Measurements from ENCODE around the gene CA4. TPM values are rescaled to one million over a fixed set of nuclear protein-coding genes. Genes with fewer than 3 reads are reported as not detected.

The CA4 gene
- total RNA-seq, 1 donor from 2014 or later = 0.20 TPM

DNA sequence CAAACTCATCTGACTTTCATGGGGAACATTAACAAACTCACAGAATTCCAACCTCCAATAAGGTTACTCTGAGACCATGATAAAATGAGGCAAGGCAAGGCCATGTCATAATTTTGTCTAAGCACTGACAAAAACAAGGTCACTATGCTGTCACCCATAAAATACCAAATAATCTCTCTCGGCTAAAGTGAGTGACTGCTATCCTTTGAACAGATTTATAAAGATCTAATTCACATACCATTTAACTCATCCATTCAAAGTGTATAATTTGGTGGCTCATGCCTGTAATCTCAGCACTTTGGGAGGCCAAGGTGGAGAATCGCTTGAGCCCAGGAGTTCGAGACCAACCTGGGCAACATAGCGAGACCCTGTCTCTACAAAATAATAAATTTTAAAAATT, 20.6 kb upstream of the CA4 start:
- DNase-seq (ENCODE audit: low read depth, low spot score) = no peak

GRCh38 chr17:60130466-60130865, 19.3 kb upstream of the CA4 start:
- DNase-seq (ENCODE audit: low read depth, low spot score) = no peak

GRCh38 chr17:60134396-60135150, 15.2 kb upstream of the CA4 start:
- DNase-seq (ENCODE audit: low read depth, low spot score) = peak; percentile 43

- DNase-seq (ENCODE audit: low read depth, low spot score) = peak; percentile 77
These were observed 14.4 kb upstream of the CA4 start for GRCh38 chr17:60135151-60135950.

GRCh38 chr17:60135951-60136666, 13.7 kb upstream of the CA4 start:
- no peak for DNase-seq (ENCODE audit: low read depth, low spot score)

DNA sequence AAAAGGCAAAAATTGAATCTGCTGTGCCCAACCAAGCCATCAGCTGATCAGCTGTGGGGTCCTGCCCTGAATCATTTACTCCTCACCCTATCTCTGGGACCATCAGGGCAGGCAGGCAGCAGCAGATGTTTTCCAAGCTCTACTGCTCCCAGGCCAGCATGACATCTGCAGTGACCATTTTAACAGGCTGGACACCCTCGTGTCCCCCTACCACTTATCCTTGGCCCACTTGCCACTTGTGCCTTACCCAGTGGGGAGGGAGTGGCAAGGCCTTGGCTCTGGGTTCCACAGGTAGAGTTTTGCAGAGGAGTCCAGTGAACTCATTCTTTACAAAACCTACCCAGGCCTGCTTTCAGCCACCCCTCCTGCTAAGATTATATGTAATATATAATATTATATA, 12.0 kb upstream of the CA4 start:
- no peak for DNase-seq (ENCODE audit: low read depth, low spot score)

DNA sequence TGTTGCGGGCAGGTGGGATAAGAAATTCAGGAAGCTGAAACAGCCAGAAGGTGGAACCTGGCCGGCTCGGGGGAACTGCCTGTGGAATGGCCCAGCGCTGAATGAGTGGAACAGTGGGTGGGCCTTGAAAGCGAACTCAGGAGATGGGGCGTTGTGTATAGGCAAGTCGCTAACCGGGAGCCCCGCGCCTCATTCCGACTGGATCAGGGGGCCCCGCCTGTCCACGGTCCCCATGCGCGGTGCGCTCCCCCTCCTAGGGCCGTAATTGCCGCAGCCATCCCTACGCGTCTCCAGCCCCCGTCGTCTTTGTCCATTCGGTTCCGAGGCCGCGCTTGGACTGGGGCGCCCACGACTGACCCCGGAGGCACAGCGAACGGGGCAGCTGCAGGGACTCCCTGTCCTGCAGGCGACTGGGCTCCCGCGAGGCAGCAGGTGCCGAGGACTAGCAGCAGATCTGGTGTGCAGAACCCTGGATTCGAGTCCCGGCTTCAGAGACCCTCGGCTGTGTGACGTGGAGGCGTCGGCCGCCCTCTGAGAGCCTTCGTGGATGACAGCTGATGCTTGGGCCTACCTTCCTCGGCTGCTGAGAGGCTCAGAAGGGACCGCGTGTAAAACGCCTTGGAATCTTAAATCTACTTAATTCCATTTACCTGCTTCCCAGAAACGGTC, 10.9 kb upstream of the CA4 start:
- DNase-seq (ENCODE audit: low read depth, low spot score) = no peak

- no peak for DNase-seq (ENCODE audit: low read depth, low spot score)
These were observed 10.1 kb upstream of the CA4 start for GRCh38 chr17:60139438-60140285.

GRCh38 chr17:60141111-60142018, 8.4 kb upstream of the CA4 start:
- no peak for DNase-seq (ENCODE audit: low read depth, low spot score)

DNA sequence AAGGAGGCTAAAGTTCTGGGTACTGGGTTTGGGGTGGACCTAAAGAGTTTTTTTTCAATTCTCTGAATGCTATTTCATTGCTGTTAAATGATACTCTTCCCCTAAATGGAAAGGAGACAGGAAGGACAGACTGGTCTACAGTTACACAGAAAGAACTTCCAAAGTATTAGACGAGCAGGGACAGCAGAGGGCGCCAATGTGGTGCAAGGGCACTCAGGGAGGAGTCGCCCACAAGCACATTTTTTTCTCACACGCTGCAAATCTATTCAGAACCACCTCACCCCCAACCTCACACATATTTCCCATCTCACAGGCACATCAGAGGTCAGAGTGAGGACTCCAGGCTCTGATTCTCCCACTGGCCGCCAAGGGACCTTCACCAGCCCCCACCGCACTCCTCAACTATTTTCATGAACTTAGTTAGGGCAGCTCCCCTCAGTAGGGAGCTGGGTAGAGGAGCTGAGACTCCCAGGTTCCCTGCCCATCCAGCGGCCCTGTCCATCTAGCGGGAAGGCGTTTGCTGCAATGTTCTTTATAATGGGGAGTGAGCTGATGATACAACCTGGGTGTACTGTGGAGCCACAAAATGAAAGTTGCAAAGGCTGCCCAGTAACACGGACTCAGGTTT, 6.8 kb upstream of the CA4 start:
- DNase-seq (ENCODE audit: low read depth, low spot score) = peak; percentile 66

GRCh38 chr17:60145006-60145935, 4.5 kb upstream of the CA4 start:
- DNase-seq (ENCODE audit: low read depth, low spot score) = no peak

DNA sequence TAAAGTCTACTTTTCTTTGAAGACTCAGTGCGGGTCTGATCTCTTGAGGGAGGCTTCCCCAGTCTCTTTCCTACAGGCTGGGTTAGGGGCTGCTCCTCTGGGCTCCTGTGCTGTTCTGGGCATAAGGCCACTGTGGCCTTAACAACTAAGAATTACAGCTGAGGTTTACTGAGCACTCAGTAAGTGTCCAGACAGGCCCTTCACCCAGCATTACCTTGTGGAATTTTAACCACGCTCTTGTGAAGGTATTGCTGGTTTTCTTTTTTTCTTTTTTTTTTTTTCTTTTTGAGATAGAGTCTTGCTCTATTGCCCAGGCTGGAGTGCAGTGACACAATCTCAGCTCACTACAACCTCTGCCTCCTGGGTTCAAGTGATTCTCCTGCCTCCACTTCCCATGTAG, 3.6 kb upstream of the CA4 start:
- no peak for DNase-seq (ENCODE audit: low read depth, low spot score)

DNA sequence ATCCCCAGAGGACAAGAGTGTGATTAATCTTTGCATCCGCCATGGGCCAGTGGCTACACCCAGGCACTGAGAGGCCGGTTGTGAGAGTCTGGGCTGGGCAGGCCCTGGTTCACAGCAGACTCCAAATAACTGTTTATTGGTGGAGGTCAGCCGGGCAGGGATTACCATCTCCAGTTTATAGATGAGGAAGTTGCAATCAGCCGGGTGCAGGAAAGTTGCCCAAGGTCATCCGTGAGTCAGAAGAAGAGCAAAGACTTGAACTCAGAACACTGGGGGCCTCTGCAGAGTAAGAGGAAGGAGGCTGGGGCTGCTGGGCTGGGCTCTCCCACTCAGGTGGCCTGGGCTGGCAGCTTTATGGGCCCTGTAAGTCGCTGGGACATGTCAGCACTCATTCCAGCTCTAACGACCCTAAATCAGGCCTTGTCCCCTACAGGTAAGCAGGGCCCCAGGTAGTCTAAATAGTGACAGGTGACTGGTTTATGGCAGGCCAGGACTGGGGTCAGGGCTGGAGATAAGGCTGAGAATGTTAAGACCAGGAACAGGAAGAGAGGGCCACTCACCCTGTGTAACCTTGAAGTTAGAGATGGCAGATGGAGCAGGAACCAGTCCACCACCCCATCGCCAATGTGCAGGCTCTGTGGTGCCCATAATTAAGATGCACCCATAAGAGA, 2.1 kb upstream of the CA4 start:
- DNase-seq (ENCODE audit: low read depth, low spot score) = no peak

GRCh38 chr17:60148373-60148772, 1.4 kb upstream of the CA4 start:
- no peak for DNase-seq (ENCODE audit: low read depth, low spot score)

- no peak for DNase-seq (ENCODE audit: low read depth, low spot score)
These were observed 1.6 kb downstream of the CA4 start for GRCh38 chr17:60151355-60151754.

DNA sequence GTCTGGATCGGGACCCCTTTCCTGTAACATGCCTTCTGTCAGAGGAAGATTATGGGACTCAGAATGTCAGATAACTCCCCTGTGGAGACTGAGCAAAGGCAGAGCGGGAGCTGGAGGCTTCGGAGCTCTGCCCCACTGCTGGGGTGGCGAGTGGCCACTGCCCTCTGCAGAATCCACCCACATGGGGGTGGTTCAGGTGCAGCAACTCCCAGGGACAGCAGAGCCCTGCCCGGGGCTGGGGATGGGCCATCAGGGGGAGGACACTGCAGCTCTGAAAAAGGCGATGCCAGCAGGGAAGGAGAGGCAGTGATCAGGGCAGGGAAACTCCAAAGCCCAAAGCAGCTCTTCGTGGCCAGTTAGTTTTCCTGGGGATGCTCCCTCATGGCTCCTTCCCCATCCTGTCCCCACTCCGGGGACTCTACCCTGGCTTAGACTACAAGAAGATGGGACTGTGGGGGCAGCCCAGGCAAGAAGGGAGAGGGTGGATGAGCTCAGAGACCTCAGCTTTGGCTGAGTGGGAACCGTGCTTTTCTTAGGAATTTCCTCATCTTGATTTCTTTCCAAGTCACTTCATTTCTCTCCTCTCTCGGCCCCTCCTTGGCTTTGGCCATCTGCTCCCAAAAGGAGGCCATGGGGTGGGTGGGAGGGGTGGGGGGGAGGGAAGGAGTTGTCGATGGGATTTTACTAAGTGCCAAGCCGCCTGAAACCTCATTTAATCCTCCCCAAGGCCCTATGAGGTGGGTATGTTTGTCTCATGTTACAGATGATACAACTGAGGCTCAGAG, 4.0 kb downstream of the CA4 start:
- DNase-seq (ENCODE audit: low read depth, low spot score) = no peak
